DOHH2 (cell line): Measurements from ENCODE around the gene CCDC30.

Source experiments
- H3F3A ChIP-seq: fragments of 200-600 bp; sonication (generic), shearing (Covaris generic); 2 replicates; pipeline ENCODE4 v1.6.0; 2016; ENCODE audit warnings: antibody characterized with exemption, mild to moderate bottlenecking; ENCODE audit not compliant: control insufficient read depth, insufficient read depth
- H3K27ac ChIP-seq: fragments of 200-600 bp; sonication (generic); 2 replicates; pipeline ENCODE4 v1.5.1; 2014; ENCODE audit warnings: low read depth, mild to moderate bottlenecking, low read length, moderate library complexity
- H3K27me3 ChIP-seq: fragments of 200-600 bp; sonication (generic); 2 replicates; pipeline ENCODE4 v1.6.1; 2014; ENCODE audit warnings: mild to moderate bottlenecking, low read length, mixed read lengths; ENCODE audit not compliant: control insufficient read depth
- H3K36me3 ChIP-seq: fragments of 200-600 bp; sonication (generic); 2 replicates; pipeline ENCODE4 v1.6.1; 2014; ENCODE audit warnings: mild to moderate bottlenecking, low read length, moderate library complexity, mixed read lengths; ENCODE audit not compliant: control insufficient read depth
- H3K4me1 ChIP-seq: fragments of 200-600 bp; sonication (generic); 2 replicates; pipeline ENCODE4 v1.6.1; 2014; ENCODE audit warnings: mild to moderate bottlenecking, low read length, mixed read lengths; ENCODE audit not compliant: control insufficient read depth
- H3K4me2 ChIP-seq: fragments of 200-600 bp; sonication (generic); 2 replicates; pipeline ENCODE4 v1.6.0; 2014; ENCODE audit warnings: mild to moderate bottlenecking, low read length, moderate library complexity
- H3K4me3 ChIP-seq: fragments of 200-600 bp; sonication (generic); 2 replicates; pipeline ENCODE4 v1.5.1; 2014; ENCODE audit warnings: mild to moderate bottlenecking, low read length, mixed read lengths
- H3K79me2 ChIP-seq: fragments of 200-600 bp; sonication (generic); 2 replicates; pipeline ENCODE4 v1.6.1; 2014; ENCODE audit warnings: mild to moderate bottlenecking, low read length, mixed read lengths; ENCODE audit not compliant: control insufficient read depth
- H3K9me2 ChIP-seq: fragments of 200-600 bp; sonication (generic); replicated peaks from 2 replicates; pipeline ENCODE4 v1.6.1; 2014; ENCODE audit warnings: mild to moderate bottlenecking, low read length, mixed read lengths; ENCODE audit not compliant: control insufficient read depth
- H3K9me3 ChIP-seq: fragments of 200-600 bp; sonication (generic); 2 replicates; pipeline ENCODE4 v1.6.1; 2014; ENCODE audit warnings: antibody characterized with exemption, low read length, mixed read lengths; ENCODE audit not compliant: control insufficient read depth, insufficient read depth
- H4K20me1 ChIP-seq: fragments of 200-600 bp; sonication (generic); 2 replicates; pipeline ENCODE4 v1.6.0; 2014; ENCODE audit warnings: low read depth, mild to moderate bottlenecking, antibody characterized with exemption, low read length, moderate library complexity; ENCODE audit not compliant: control insufficient read depth, insufficient read depth
- EZH2phosphoT487 ChIP-seq: fragments of 200-600 bp; sonication (generic); IDR thresholded peaks from 2 replicates; pipeline ENCODE4 v1.6.1; 2017; ENCODE audit warnings: borderline replicate concordance, mild to moderate bottlenecking, antibody characterized with exemption, low read length, moderate library complexity, mixed read lengths
- TF ChIP-seq, protein P1 (sequence below): fragments of 200-600 bp; sonication (generic); IDR thresholded peaks from one replicate; pipeline ENCODE4 v1.5.1; 2014; ENCODE audit warnings: antibody characterized with exemption, mild to moderate bottlenecking, low read depth, low read length; ENCODE audit not compliant: poor library complexity, severe bottlenecking

CCDC30 gene

DNA sequence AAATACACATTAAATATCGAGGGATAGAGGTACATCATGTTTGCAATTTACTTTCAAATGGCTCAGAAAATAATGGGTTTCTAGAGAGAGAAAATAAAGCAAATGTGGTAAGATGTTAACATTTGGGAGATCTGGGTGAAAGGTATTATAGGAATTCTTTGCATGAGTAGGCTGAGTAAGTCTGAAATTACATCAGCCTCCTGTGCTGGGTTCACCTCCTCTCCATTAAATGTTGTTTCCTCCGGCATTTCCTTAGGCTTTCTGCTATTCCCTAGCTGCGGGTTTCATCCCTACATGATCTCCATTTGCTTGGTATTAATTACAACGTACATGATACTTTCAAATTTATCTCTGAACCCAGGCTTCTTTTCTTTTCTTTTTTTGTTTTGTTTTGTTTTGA is 38.9 kb upstream of the CCDC30 start:
- Histone ChIP-seq H3F3A (no peaks in the 10 kb centered on the region), H3K9me2 (no peaks in the 10 kb centered on the region), H3K27me3 (peaks cover 4% of the 10 kb centered on the region; the same call in 1 of the 2 replicates), H4K20me1 (no peaks in the 10 kb centered on the region), H3K27ac (no peak overlapping the region), H3K4me2 (no peak overlapping the region), H3K9me3 (no peaks in the 10 kb centered on the region), H3K79me2 (no peaks in the 10 kb centered on the region), H3K36me3 (no peaks in the 10 kb centered on the region), H3K4me3 (no peak overlapping the region), H3K4me1 (no peaks in the 10 kb centered on the region)
- TF ChIP-seq, protein P1, sequence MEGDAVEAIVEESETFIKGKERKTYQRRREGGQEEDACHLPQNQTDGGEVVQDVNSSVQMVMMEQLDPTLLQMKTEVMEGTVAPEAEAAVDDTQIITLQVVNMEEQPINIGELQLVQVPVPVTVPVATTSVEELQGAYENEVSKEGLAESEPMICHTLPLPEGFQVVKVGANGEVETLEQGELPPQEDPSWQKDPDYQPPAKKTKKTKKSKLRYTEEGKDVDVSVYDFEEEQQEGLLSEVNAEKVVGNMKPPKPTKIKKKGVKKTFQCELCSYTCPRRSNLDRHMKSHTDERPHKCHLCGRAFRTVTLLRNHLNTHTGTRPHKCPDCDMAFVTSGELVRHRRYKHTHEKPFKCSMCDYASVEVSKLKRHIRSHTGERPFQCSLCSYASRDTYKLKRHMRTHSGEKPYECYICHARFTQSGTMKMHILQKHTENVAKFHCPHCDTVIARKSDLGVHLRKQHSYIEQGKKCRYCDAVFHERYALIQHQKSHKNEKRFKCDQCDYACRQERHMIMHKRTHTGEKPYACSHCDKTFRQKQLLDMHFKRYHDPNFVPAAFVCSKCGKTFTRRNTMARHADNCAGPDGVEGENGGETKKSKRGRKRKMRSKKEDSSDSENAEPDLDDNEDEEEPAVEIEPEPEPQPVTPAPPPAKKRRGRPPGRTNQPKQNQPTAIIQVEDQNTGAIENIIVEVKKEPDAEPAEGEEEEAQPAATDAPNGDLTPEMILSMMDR: no peak
- no peak for TF ChIP-seq EZH2phosphoT487

DNA sequence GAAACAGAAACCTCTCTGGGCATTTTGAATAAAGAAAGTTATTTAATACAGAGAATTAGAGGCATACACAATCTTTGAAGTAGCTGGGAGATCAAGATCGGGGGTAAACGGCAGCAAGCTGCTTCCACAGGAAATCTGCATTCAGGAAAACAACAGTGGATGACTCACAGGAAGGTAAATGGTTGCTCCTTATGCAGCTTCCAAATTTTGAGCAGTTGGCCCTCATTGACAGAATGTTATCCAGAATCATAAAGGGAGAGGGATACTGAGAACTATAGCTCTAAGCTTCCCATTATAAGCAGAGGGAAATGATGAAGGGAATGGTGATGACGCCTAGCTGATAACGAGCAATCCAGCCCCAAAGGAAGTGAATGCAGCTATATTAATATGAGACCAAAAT is 35.8 kb upstream of the CCDC30 start:
- H3K9me3 ChIP-seq: no peaks in the 10 kb centered on the region
- H3K36me3 ChIP-seq: no peaks in the 10 kb centered on the region
- H3K4me3 ChIP-seq: no peak overlapping the region
- no peak overlapping the region for H3K4me2 ChIP-seq
- no peaks in the 10 kb centered on the region for H3K9me2 ChIP-seq
- no peaks in the 10 kb centered on the region for H3K4me1 ChIP-seq
- TF ChIP-seq, protein P1: no peak
- no peak for TF ChIP-seq EZH2phosphoT487
- H3K27ac ChIP-seq: no peak overlapping the region
- no peaks in the 10 kb centered on the region for H4K20me1 ChIP-seq
- H3K79me2 ChIP-seq: no peaks in the 10 kb centered on the region
- H3K27me3 ChIP-seq: peaks cover 4% of the 10 kb centered on the region; the same call in 1 of the 2 replicates
- H3F3A ChIP-seq: no peaks in the 10 kb centered on the region

DNA sequence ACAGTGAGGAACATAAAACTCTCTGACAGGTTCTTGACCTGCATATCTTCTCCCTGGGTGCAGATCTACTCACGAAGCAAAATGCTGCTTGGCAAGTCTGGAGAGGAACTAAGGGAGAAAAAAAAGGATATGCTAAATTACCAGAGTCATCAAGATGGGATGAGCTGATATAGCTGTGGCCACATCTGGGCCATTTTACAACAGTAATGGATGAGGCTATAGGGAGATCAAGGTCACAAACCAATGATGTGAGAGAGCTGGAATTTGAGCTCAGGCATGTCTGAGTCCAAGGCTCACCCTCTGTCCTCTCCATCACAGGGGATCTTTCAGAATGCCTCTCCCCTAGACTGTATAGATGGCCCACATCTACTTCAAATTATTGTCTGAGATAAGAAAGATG is 33.5 kb upstream of the CCDC30 start:
- Histone ChIP-seq H3F3A (no peaks in the 10 kb centered on the region), H3K9me3 (no peaks in the 10 kb centered on the region), H3K9me2 (no peaks in the 10 kb centered on the region), H3K27ac (no peak overlapping the region), H3K4me1 (no peaks in the 10 kb centered on the region), H3K4me2 (no peak overlapping the region), H4K20me1 (no peaks in the 10 kb centered on the region), H3K4me3 (no peak overlapping the region), H3K79me2 (no peaks in the 10 kb centered on the region), H3K36me3 (no peaks in the 10 kb centered on the region), H3K27me3 (no peaks in the 10 kb centered on the region; the same call in 1 of the 2 replicates)
- TF ChIP-seq, protein P1: no peak
- TF ChIP-seq EZH2phosphoT487: no peak
